ENCODE results near the gene SLC2A2. TPM values are rescaled to one million over a fixed set of nuclear protein-coding genes. Genes with fewer than 3 reads are reported as not detected.

The SLC2A2 gene
- total RNA-seq, 1 donor from 2014 or later: not detected

- peaks cover 4% of the 10 kb centered on the region for H3K4me1 ChIP-seq
- no peak overlapping the region for H3K4me3 ChIP-seq
- H3K27me3 ChIP-seq (ENCODE audit: low read depth): no peaks in the 10 kb centered on the region
- TF ChIP-seq CTCF (IDR thresholded peaks at IDR 0.05): peak; percentile 57
- ATAC-seq (peak; percentile 79 to 80), DNase-seq (peak; percentile 56)
- intact Hi-C loops (cut with DNase I): no loop called here
- H3K27ac ChIP-seq: no peak overlapping the region
- no peaks in the 10 kb centered on the region for H3K9me3 ChIP-seq
- no peaks in the 10 kb centered on the region for H3K36me3 ChIP-seq
These were observed 23.4 kb upstream of the SLC2A2 start for GRCh38 chr3:171049861-171050444.

- ATAC-seq (no peak), DNase-seq (no peak)
- Histone ChIP-seq H3K27me3 (ENCODE audit: low read depth) (no peaks in the 10 kb centered on the region), H3K4me1 (peaks cover 4% of the 10 kb centered on the region), H3K27ac (no peak overlapping the region), H3K36me3 (no peaks in the 10 kb centered on the region), H3K9me3 (no peaks in the 10 kb centered on the region), H3K4me3 (no peak overlapping the region)
- intact Hi-C loops (cut with DNase I): no loop called here
- TF ChIP-seq CTCF (IDR thresholded peaks at IDR 0.05): no peak
These were observed 20.2 kb upstream of the SLC2A2 start for GRCh38 chr3:171046760-171047159.

- no peak for TF ChIP-seq CTCF (IDR thresholded peaks at IDR 0.05)
- intact Hi-C loops (cut with DNase I): no loop called here
These were observed 18.6 kb upstream of the SLC2A2 start for GRCh38 chr3:171044835-171045793.

GRCh38 chr3:171044384-171044783 is 17.9 kb upstream of the SLC2A2 start:
- DNase-seq (no peak), ATAC-seq (no peak)
- TF ChIP-seq CTCF (IDR thresholded peaks at IDR 0.05): no peak
- Histone ChIP-seq H3K4me3 (no peak overlapping the region), H3K27ac (no peak overlapping the region), H3K9me3 (no peaks in the 10 kb centered on the region), H3K36me3 (no peaks in the 10 kb centered on the region), H3K27me3 (ENCODE audit: low read depth) (no peaks in the 10 kb centered on the region), H3K4me1 (peaks cover 4% of the 10 kb centered on the region)
- intact Hi-C loops (cut with DNase I): no loop called here

More at GRCh38 chr3:171044835-171045793, 18.6 kb upstream of the SLC2A2 start:
- Histone ChIP-seq H3K27me3 (ENCODE audit: low read depth) (no peaks in the 10 kb centered on the region), H3K4me1 (peaks cover 4% of the 10 kb centered on the region), H3K4me3 (no peak overlapping the region), H3K36me3 (no peaks in the 10 kb centered on the region), H3K9me3 (no peaks in the 10 kb centered on the region), H3K27ac (no peak overlapping the region)
- peak; percentile 65 to 71 for ATAC-seq
- no peak for DNase-seq

- Histone ChIP-seq H3K36me3 (no peaks in the 10 kb centered on the region), H3K4me1 (no peaks in the 10 kb centered on the region), H3K27me3 (ENCODE audit: low read depth) (no peaks in the 10 kb centered on the region), H3K27ac (no peak overlapping the region), H3K4me3 (no peak overlapping the region), H3K9me3 (no peaks in the 10 kb centered on the region)
- intact Hi-C loops (cut with DNase I): no loop called here
- DNase-seq: no peak
- ATAC-seq: no peak
- TF ChIP-seq CTCF (IDR thresholded peaks at IDR 0.05): no peak
These were observed 13.2 kb upstream of the SLC2A2 start for GRCh38 chr3:171039674-171040073.
